ENCODE results near the gene HIPK3. TPM values are rescaled to one million over a fixed set of nuclear protein-coding genes. Genes with fewer than 3 reads are reported as not detected.

HIPK3 gene
- total and polyA plus RNA-seq, 9 of the 15 experiments (the other 6 are each of a cell fraction or from before 2014, with no cell fraction given) = 2.3 to 19.6 (median 7.5) TPM

GRCh38 chr11:33320814-33321330 is 63.7 kb downstream of the HIPK3 start (continued):
- TF ChIP-seq E2F5 (CRISPR knock-in tag; IDR thresholded peaks at IDR 0.05) = no peak
- TF ChIP-seq ARID3A (IDR thresholded peaks at IDR 0.05; ENCODE audit: borderline replicate concordance, low read depth, low read length) = peak; percentile 69; the same call in 1 of the 2 replicates
- TF ChIP-seq, protein P1, sequence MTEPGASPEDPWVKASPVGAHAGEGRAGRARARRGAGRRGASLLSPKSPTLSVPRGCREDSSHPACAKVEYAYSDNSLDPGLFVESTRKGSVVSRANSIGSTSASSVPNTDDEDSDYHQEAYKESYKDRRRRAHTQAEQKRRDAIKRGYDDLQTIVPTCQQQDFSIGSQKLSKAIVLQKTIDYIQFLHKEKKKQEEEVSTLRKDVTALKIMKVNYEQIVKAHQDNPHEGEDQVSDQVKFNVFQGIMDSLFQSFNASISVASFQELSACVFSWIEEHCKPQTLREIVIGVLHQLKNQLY (CRISPR knock-in tag; conservative IDR thresholded peaks at IDR 0.05) = no peak
- TF ChIP-seq ATF1 (CRISPR knock-in tag; IDR thresholded peaks at IDR 0.05) = no peak
- no peak for TF ChIP-seq ATF1 (tag; IDR thresholded peaks at IDR 0.05)
- no peak for TF ChIP-seq POLR2AphosphoS2 (IDR thresholded peaks at IDR 0.05; ENCODE audit: low read length)
- TF ChIP-seq ZNF668 (CRISPR knock-in tag; IDR thresholded peaks at IDR 0.05) = no peak
- no peak for TF ChIP-seq SAFB (IDR thresholded peaks at IDR 0.05; ENCODE audit: borderline replicate concordance, low read depth, low read length)
- no peak for TF ChIP-seq RBFOX2 (IDR thresholded peaks at IDR 0.05; ENCODE audit: low read depth, low read length)
- peak; percentile 73 for TF ChIP-seq EP300 (IDR thresholded peaks at IDR 0.05; ENCODE audit: low read length)
- no peak for TF ChIP-seq GATAD2A (IDR thresholded peaks at IDR 0.05)
- TF ChIP-seq CC2D1A (IDR thresholded peaks at IDR 0.05) = peak; percentile 22; the same call in 1 of the 2 replicates
- 0 out of 4 replicates have a peak, but pooled peaks of 1 of the 2 experiments have one; percentile 53 for TF ChIP-seq ARNT (IDR thresholded peaks at IDR 0.05)
- no peak for TF ChIP-seq ZFPM2 (CRISPR knock-in tag; IDR thresholded peaks at IDR 0.05)
- no peak for TF ChIP-seq CBX5 (IDR thresholded peaks at IDR 0.05; ENCODE audit: borderline replicate concordance, low read depth)
- TF ChIP-seq, protein P2, sequence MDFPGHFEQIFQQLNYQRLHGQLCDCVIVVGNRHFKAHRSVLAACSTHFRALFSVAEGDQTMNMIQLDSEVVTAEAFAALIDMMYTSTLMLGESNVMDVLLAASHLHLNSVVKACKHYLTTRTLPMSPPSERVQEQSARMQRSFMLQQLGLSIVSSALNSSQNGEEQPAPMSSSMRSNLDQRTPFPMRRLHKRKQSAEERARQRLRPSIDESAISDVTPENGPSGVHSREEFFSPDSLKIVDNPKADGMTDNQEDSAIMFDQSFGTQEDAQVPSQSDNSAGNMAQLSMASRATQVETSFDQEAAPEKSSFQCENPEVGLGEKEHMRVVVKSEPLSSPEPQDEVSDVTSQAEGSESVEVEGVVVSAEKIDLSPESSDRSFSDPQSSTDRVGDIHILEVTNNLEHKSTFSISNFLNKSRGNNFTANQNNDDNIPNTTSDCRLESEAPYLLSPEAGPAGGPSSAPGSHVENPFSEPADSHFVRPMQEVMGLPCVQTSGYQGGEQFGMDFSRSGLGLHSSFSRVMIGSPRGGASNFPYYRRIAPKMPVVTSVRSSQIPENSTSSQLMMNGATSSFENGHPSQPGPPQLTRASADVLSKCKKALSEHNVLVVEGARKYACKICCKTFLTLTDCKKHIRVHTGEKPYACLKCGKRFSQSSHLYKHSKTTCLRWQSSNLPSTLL (IDR thresholded peaks at IDR 0.05) = no peak
- TF ChIP-seq ATF3 (IDR thresholded peaks at IDR 0.05) = peak; percentile 50; the same call in 1 of the 2 replicates
- TF ChIP-seq ATF3 (CRISPR knock-in tag; conservative IDR thresholded peaks at IDR 0.05) = no peak
- TF ChIP-seq BRCA1 (IDR thresholded peaks at IDR 0.05) = no peak
- TF ChIP-seq BRCA1 (CRISPR knock-in tag; IDR thresholded peaks at IDR 0.05) = no peak
- TF ChIP-seq FOXA3 (CRISPR knock-in tag; conservative IDR thresholded peaks at IDR 0.05 in 1 of 2, IDR thresholded peaks at IDR 0.05 in 1 of 2) = no peak
- TF ChIP-seq NR2C1 (IDR thresholded peaks at IDR 0.05) = no peak
- peak; percentile 57; the same call in 1 of the 2 replicates for TF ChIP-seq NR2C1 (tag; IDR thresholded peaks at IDR 0.05)
- TF ChIP-seq, protein P3, sequence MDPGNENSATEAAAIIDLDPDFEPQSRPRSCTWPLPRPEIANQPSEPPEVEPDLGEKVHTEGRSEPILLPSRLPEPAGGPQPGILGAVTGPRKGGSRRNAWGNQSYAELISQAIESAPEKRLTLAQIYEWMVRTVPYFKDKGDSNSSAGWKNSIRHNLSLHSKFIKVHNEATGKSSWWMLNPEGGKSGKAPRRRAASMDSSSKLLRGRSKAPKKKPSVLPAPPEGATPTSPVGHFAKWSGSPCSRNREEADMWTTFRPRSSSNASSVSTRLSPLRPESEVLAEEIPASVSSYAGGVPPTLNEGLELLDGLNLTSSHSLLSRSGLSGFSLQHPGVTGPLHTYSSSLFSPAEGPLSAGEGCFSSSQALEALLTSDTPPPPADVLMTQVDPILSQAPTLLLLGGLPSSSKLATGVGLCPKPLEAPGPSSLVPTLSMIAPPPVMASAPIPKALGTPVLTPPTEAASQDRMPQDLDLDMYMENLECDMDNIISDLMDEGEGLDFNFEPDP (CRISPR knock-in tag; IDR thresholded peaks at IDR 0.05) = no peak
